Prostate gland (tissue), 2 donors: ENCODE results near the gene SERPINB1.

Experiments used
- CTCF ChIP-seq, 4 experiments: fragments of 200-600 bp in 2 of 4; fragments of 450-650 bp in 2 of 4; sonication (generic) in 2 of 4; IDR thresholded peaks; 1 replicate in 3 of 4; 2 replicates in 1 of 4; pipeline ENCODE4 v1.5.1; 2016 to 2019; ENCODE audit warnings: antibody characterized with exemption in 4 of 4, mild to moderate bottlenecking in 2 of 4, moderate library complexity in 2 of 4
- POLR2A ChIP-seq: fragments of 450-650 bp; IDR thresholded peaks from one replicate; pipeline ENCODE4 v1.6.1; 2016; ENCODE audit warnings: antibody characterized with exemption, mild to moderate bottlenecking
- POLR2AphosphoS5 ChIP-seq: sonication (generic); formaldehyde crosslinking; IDR thresholded peaks from one replicate; pipeline ENCODE4 v1.6.1; 2017; ENCODE audit warnings: antibody characterized with exemption

GRCh38 chr6:2794171-2794730 lies 47.4 kb downstream of the SERPINB1 start:
- no peak for TF ChIP-seq CTCF (IDR thresholded peaks at IDR 0.05)
- no peak for TF ChIP-seq POLR2A
- TF ChIP-seq POLR2AphosphoS5: no peak
